K562 (cell line): Measurements from ENCODE around the gene C3. TPM values are rescaled to one million over a fixed set of nuclear protein-coding genes. Genes with fewer than 3 reads are reported as not detected.
A peak's percentile ranks its signal among the peaks of the same experiment; 100 is the strongest.

Experiments
- ATAC-seq: fragments of 200-7000 bp; cut with Tn5 transposase; 3 replicates; pipeline ENCODE4 v1.9.1; 2020; ENCODE audit warnings: moderate library complexity
- BruUV-seq: library from RNA; stranded (reverse); fragments of 400-500 nt; replicated peaks from 2 replicates; lab custom pipeline; 2021; lab: Mats Ljungman, UMichigan
- CTCF ChIA-PET: fragments of 300-600 bp; formaldehyde crosslinking; extraction: SDS; loops from one replicate; lab custom pipeline; 2021; ENCODE audit warnings: low intra/inter-chr PET ratio; lab: Yijun Ruan, JAX
- POLR2A ChIA-PET: fragments of 300-600, 350-650 bp; sonication (Branson Sonifier 250); formaldehyde crosslinking; extraction: SDS; loops from one replicate; lab custom pipeline; 2021; ENCODE audit warnings: antibody characterized with exemption, inconsistent platforms; lab: Yijun Ruan, JAX
- DNase-seq, 4 experiments: peaks; one replicate each; pipeline versions ENCODE4 v3.0.0 to v3.0.0-alpha.2; 2011 to 2018; ENCODE audit warnings: low spot score in 3 of 4, mixed read lengths in 3 of 4; ENCODE audit errors: extremely low read depth in 1 of 4
- FAIRE-seq: peaks from 2 replicates; lab custom pipeline; 2011; peaks lifted over from hg19 to GRCh38; lab: Jason Lieb, UNC
- H2AFZ ChIP-seq: 2 replicates; pipeline ENCODE4 v1.6.0; 2011; ENCODE audit warnings: low read depth, low read length, control low read depth, inconsistent platforms
- H3K27ac ChIP-seq: fragments of 200-600 bp; 3 replicates; pipeline ENCODE4 v1.8.0; 2011; ENCODE audit warnings: low read depth, mild to moderate bottlenecking, control low read depth, inconsistent platforms, low read length, moderate library complexity, mixed read lengths; ENCODE audit errors: extremely low read depth
- H3K27me3 ChIP-seq, 2 experiments: fragments of 300-600 bp in 1 of 2; 2 replicates in 1 of 2; 3 replicates in 1 of 2; pipeline versions ENCODE4 v1.6.0 to v1.8.0; 2011; ENCODE audit warnings: inconsistent platforms in 2 of 2, low read length in 2 of 2, mild to moderate bottlenecking in 1 of 2, mixed read lengths in 1 of 2, moderate library complexity in 1 of 2; ENCODE audit not compliant: control insufficient read depth in 2 of 2, insufficient read depth in 2 of 2
- H3K36me3 ChIP-seq: fragments of 300-600 bp; 3 replicates; pipeline ENCODE4 v1.8.0; 2011; ENCODE audit warnings: mild to moderate bottlenecking, low read length, inconsistent platforms; ENCODE audit not compliant: control insufficient read depth, insufficient read depth
- H3K4me1 ChIP-seq, 2 experiments: fragments of 200-600 bp in 1 of 2; replicated peaks in 1 of 2; 2 replicates in 1 of 2; 3 replicates in 1 of 2; pipeline versions ENCODE4 v1.5.1 to v1.8.0; 2011; ENCODE audit warnings: inconsistent platforms in 2 of 2, low read length in 2 of 2, mild to moderate bottlenecking in 1 of 2, mixed read lengths in 1 of 2, moderate library complexity in 1 of 2; ENCODE audit not compliant: control insufficient read depth in 2 of 2, insufficient read depth in 2 of 2
- H3K4me2 ChIP-seq: 2 replicates; pipeline ENCODE4 v1.6.1; 2011; ENCODE audit warnings: low read length, control low read depth, inconsistent platforms, mixed read lengths; ENCODE audit not compliant: insufficient read depth
- H3K4me3 ChIP-seq: fragments of 200-600 bp; sonication (generic), shearing (Covaris generic); 2 replicates; pipeline ENCODE4 v1.5.1; 2016; ENCODE audit warnings: control low read depth, inconsistent platforms
- H3K79me2 ChIP-seq: fragments of 200-600 bp; 3 replicates; pipeline ENCODE4 v1.8.0; 2011; ENCODE audit warnings: low read length, inconsistent platforms; ENCODE audit not compliant: control insufficient read depth, insufficient read depth
- H3K9ac ChIP-seq, 2 experiments: 2 replicates each; pipeline versions ENCODE4 v1.6.0 to v1.6.1; 2011; ENCODE audit warnings: low read depth in 2 of 2, low read length in 2 of 2, control low read depth in 1 of 2, inconsistent platforms in 1 of 2, mild to moderate bottlenecking in 1 of 2, mixed read lengths in 1 of 2; ENCODE audit not compliant: insufficient read depth in 1 of 2
- H3K9me1 ChIP-seq: one replicate; pipeline ENCODE4 v1.6.0; 2011; ENCODE audit warnings: inconsistent platforms, mild to moderate bottlenecking, low read length, moderate library complexity; ENCODE audit not compliant: control insufficient read depth, insufficient read depth
- H3K9me3 ChIP-seq: replicated peaks from 2 replicates; pipeline ENCODE4 v1.5.1; 2011; ENCODE audit warnings: low read depth, low read length, inconsistent platforms; ENCODE audit not compliant: control insufficient read depth, insufficient read depth
- H4K20me1 ChIP-seq: replicated peaks from 2 replicates; pipeline ENCODE4 v1.6.1; 2011; ENCODE audit warnings: low read length, inconsistent platforms, mixed read lengths; ENCODE audit not compliant: control insufficient read depth, insufficient read depth
- HMGN3 ChIP-seq: IDR thresholded peaks from 2 replicates; pipeline ENCODE4 v1.6.1; 2011; ENCODE audit warnings: borderline replicate concordance, low read depth, mild to moderate bottlenecking, mixed read lengths, low read length; ENCODE audit not compliant: insufficient read length; ENCODE audit errors: extremely low read depth
- MTF1 ChIP-seq: fragments of 250-450 bp; sonication (Bioruptor Pico); IDR thresholded peaks from 2 replicates; pipeline ENCODE4 v1.9.0; 2021; ENCODE audit warnings: moderate library complexity, mild to moderate bottlenecking, inconsistent platforms, borderline replicate concordance
- NRF1 ChIP-seq, 2 experiments: fragments of 450-650 bp; IDR thresholded peaks in 1 of 2; conservative IDR thresholded peaks in 1 of 2; 2 replicates each; pipeline ENCODE4 v1.6.1; 2014; ENCODE audit warnings: mild to moderate bottlenecking in 2 of 2
- WGBS: fragments of 100-300 bp; shearing (Covaris generic); methylation state at CpG from one replicate; pipeline ENCODE4 v1.1.6; 2016; ENCODE audit warnings: low coverage, mixed read lengths; ENCODE audit not compliant: insufficient coverage; ENCODE audit errors: missing lambda C conversion rate; 5-methylcytosine and 5-hydroxymethylcytosine counted together
- in situ Hi-C: fragments of 300-500 bp; cut with MboI; formaldehyde crosslinking; loops from 4 replicates; pipeline ENCODE4 v1.15.0; 2018; ENCODE audit warnings: inconsistent platforms, mixed read lengths
- intact Hi-C: fragments of 100-400 bp; cut with micrococcal nuclease; formaldehyde crosslinking; loops from 2 replicates; pipeline ENCODE4 v1.14.2; 2022
- polyA plus RNA-seq, 8 experiments: library from polyadenylated mRNA; depleted of rRNA in 4 of 8; stranded (reverse) in 5 of 8; unstranded in 3 of 8; fragments of >200 nt; fragmentation: Nextera tagmentation in 2 of 8; fragmentation: Illumina TruSeq in 1 of 8; extraction: Ambion mirVana in 2 of 8; extraction: Trizol in 1 of 8; gene quantifications; 2 replicates each; pipeline versions ENCODE4 v1.2.1 to v1.2.3, GENCODE V29; 2011 to 2014; ENCODE audit warnings: inconsistent platforms in 1 of 8, missing spikeins in 1 of 8
- total RNA-seq, 7 experiments: library from RNA; depleted of rRNA in 6 of 7; stranded (reverse); fragments of >200 nt in 6 of 7; fragmentation: Illumina TruSeq in 2 of 7; extraction: Trizol in 2 of 7; gene quantifications; 2 replicates each; pipeline versions ENCODE4 v1.2.1 to v1.2.3, GENCODE V29; 2011 to 2021; ENCODE audit warnings: low replicate concordance in 1 of 7
- TF ChIP-seq, protein P1 (sequence below), 3 experiments: IDR thresholded peaks in 2 of 3; conservative IDR thresholded peaks in 1 of 3; 2 replicates each; pipeline ENCODE4 v1.5.1; 2011 to 2012; ENCODE audit warnings: low read length in 3 of 3, mild to moderate bottlenecking in 3 of 3, control low read depth in 2 of 3, improper control_type of control experiment in 1 of 3, inconsistent platforms in 1 of 3, low read depth in 1 of 3, mixed read lengths in 1 of 3, moderate library complexity in 1 of 3; ENCODE audit not compliant: insufficient read depth in 2 of 3

The C3 gene
- total and polyA plus RNA-seq, 9 of the 15 experiments (the other 6 are each of a cell fraction or from before 2014, with no cell fraction given): 0.59 to 10.6 (median 2.2) TPM

DNA sequence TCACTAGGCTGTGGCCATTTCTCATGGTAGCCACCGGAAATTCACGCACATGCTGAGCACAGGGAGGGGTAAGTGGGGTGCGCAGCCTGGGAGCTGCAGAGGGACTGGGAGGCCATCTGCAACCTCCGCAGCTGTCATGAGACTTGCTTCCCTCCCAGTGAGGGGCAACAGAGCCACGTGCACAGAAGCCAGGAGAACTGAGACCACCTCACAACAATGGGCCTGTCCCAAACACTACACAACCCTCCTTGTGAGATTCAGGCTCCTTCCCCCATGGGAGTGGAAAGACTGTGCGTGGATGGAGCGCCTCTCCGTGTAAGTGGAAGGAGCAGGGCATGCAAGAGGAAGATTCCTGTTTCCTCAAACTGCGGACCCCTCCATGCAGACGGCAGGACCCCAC, 8.8 kb downstream of the C3 start:
- TF ChIP-seq HMGN3 (no peak), MTF1 (CRISPR knock-in tag) (no peak), NRF1 (conservative IDR thresholded peaks at IDR 0.05 in 1 of 2, IDR thresholded peaks at IDR 0.05 in 1 of 2) (peak in 1 of 2 experiments; percentile 39; a peak in 1 of 4 replicates)
- TF ChIP-seq, protein P1, sequence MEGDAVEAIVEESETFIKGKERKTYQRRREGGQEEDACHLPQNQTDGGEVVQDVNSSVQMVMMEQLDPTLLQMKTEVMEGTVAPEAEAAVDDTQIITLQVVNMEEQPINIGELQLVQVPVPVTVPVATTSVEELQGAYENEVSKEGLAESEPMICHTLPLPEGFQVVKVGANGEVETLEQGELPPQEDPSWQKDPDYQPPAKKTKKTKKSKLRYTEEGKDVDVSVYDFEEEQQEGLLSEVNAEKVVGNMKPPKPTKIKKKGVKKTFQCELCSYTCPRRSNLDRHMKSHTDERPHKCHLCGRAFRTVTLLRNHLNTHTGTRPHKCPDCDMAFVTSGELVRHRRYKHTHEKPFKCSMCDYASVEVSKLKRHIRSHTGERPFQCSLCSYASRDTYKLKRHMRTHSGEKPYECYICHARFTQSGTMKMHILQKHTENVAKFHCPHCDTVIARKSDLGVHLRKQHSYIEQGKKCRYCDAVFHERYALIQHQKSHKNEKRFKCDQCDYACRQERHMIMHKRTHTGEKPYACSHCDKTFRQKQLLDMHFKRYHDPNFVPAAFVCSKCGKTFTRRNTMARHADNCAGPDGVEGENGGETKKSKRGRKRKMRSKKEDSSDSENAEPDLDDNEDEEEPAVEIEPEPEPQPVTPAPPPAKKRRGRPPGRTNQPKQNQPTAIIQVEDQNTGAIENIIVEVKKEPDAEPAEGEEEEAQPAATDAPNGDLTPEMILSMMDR (IDR thresholded peaks at IDR 0.05 in 2 of 3, conservative IDR thresholded peaks at IDR 0.05 in 1 of 3; ENCODE audit: insufficient read depth in 2 of 3, low read depth in 1 of 3, low read length in 3 of 3): 0 out of 6 replicates have a peak, but pooled peaks of 1 of the 3 experiments have one; percentile 1
- TF ChIP-seq, all 486 proteins: peak for 2
- Histone ChIP-seq H3K4me3 (no peak overlapping the region), H2AFZ (no peak overlapping the region), H3K27me3 (peaks cover 7 to 32% of the 10 kb centered on the region in 2 experiments; a peak in 4 of 5 replicates), H3K36me3 (no peaks in the 10 kb centered on the region), H3K27ac (no peak overlapping the region), H3K9me3 (no peaks in the 10 kb centered on the region), H3K9ac (0 out of 4 replicates have a peak overlapping the region, but pooled peaks of 1 of the 2 experiments have one; percentile 19), H4K20me1 (0 out of 2 replicates have a peak, but pooled peaks cover 5% of the 10 kb centered on the region), H3K79me2 (no peaks in the 10 kb centered on the region), H3K4me2 (no peak overlapping the region), H3K9me1 (no peaks in the 10 kb centered on the region), H3K4me1 (peaks cover 0 to 23% of the 10 kb centered on the region in 2 experiments; a peak in 2 of 5 replicates)
- ChIA-PET CTCF (no interaction called here), POLR2A (no interaction called here)
- FAIRE-seq (no peak), ATAC-seq (no peak; the same call in 2 of the 3 replicates), DNase-seq (no peak)
- intact Hi-C loops (no loop called here), in situ Hi-C loops (no loop called here)
- 21% methylated on average over 10 of the region's 10 CpGs for WGBS
- no TSS peak for BruUV-seq
